GM12878 (cell line): Measurements from ENCODE around the gene PRSS1. TPM values are rescaled to one million over a fixed set of nuclear protein-coding genes. Genes with fewer than 3 reads are reported as not detected.

Experiments used
- BACH1 ChIP-seq: fragments of 450-650 bp; IDR thresholded peaks from 2 replicates; pipeline ENCODE4 v1.6.1; 2017; ENCODE audit warnings: mild to moderate bottlenecking, borderline replicate concordance
- BCL3 ChIP-seq: IDR thresholded peaks from 2 replicates; pipeline ENCODE4 v1.6.1; 2011; ENCODE audit warnings: borderline replicate concordance, low read depth, mild to moderate bottlenecking, moderate library complexity, low read length; ENCODE audit not compliant: insufficient read depth, poor library complexity, severe bottlenecking
- CBFB ChIP-seq: IDR thresholded peaks from 2 replicates; pipeline ENCODE4 v1.6.1; 2016; ENCODE audit warnings: antibody characterized with exemption, low read depth
- CREB1 ChIP-seq: IDR thresholded peaks from 2 replicates; pipeline ENCODE4 v1.6.1; 2012; ENCODE audit warnings: low read depth, mild to moderate bottlenecking, inconsistent platforms
- CREM ChIP-seq: IDR thresholded peaks from 2 replicates; pipeline ENCODE4 v1.6.1; 2014; ENCODE audit warnings: antibody characterized with exemption, low read depth
- ETV6 ChIP-seq, 2 experiments: fragments of 450-650 bp in 1 of 2; IDR thresholded peaks in 1 of 2; conservative IDR thresholded peaks in 1 of 2; 2 replicates each; pipeline ENCODE4 v1.6.1; 2014; ENCODE audit warnings: antibody characterized with exemption in 1 of 2, borderline replicate concordance in 1 of 2, low read depth in 1 of 2, mild to moderate bottlenecking in 1 of 2, moderate library complexity in 1 of 2
- EZH2 ChIP-seq: IDR thresholded peaks from 2 replicates; pipeline ENCODE4 v1.6.1; 2012; ENCODE audit warnings: low read depth, mild to moderate bottlenecking, control low read depth, inconsistent platforms, low read length, borderline replicate concordance; ENCODE audit not compliant: control insufficient read depth
- IRF5 ChIP-seq: fragments of 450-650 bp; IDR thresholded peaks from 2 replicates; pipeline ENCODE4 v1.6.1; 2017; ENCODE audit warnings: borderline replicate concordance
- KAT2A ChIP-seq: conservative IDR thresholded peaks from 2 replicates; pipeline ENCODE4 v1.6.1; 2011; ENCODE audit warnings: low read depth, low read length; ENCODE audit not compliant: control insufficient read depth
- KDM1A ChIP-seq: fragments of 200-600 bp; sonication (generic); IDR thresholded peaks from 2 replicates; pipeline ENCODE4 v1.6.1; 2016; ENCODE audit warnings: borderline replicate concordance
- KLF5 ChIP-seq: fragments of 450-650 bp; IDR thresholded peaks from 2 replicates; pipeline ENCODE4 v1.6.1; 2014; ENCODE audit warnings: mild to moderate bottlenecking; ENCODE audit not compliant: partially characterized antibody
- MTA2 ChIP-seq: fragments of 450-650 bp; IDR thresholded peaks from 2 replicates; pipeline ENCODE4 v1.6.1; 2016; ENCODE audit warnings: low read depth, mild to moderate bottlenecking, moderate library complexity
- NBN ChIP-seq: fragments of 450-650 bp; IDR thresholded peaks from 2 replicates; pipeline ENCODE4 v1.6.1; 2016
- NFYA ChIP-seq: IDR thresholded peaks from 2 replicates; pipeline ENCODE4 v1.6.1; 2011; ENCODE audit warnings: low read depth, mild to moderate bottlenecking, low read length, improper control_type of control experiment, borderline replicate concordance
- SMAD5 ChIP-seq: IDR thresholded peaks from 2 replicates; pipeline ENCODE4 v1.6.1; 2016; ENCODE audit warnings: antibody characterized with exemption, low read depth
- TARDBP ChIP-seq: IDR thresholded peaks from 2 replicates; pipeline ENCODE4 v1.6.1; 2016; ENCODE audit warnings: borderline replicate concordance
- TCF3 ChIP-seq: IDR thresholded peaks from 2 replicates; pipeline ENCODE4 v1.6.1; 2012; ENCODE audit warnings: low read depth, mild to moderate bottlenecking, low read length, borderline replicate concordance; ENCODE audit not compliant: insufficient read depth
- TCF7 ChIP-seq: IDR thresholded peaks from 2 replicates; pipeline ENCODE4 v1.6.1; 2014; ENCODE audit warnings: antibody characterized with exemption, borderline replicate concordance
- WRNIP1 ChIP-seq: IDR thresholded peaks from 2 replicates; pipeline ENCODE4 v1.6.1; 2011; ENCODE audit warnings: low read depth, low read length, improper control_type of control experiment, borderline replicate concordance
- ZBTB40 ChIP-seq: fragments of 450-650 bp; IDR thresholded peaks from 2 replicates; pipeline ENCODE4 v1.6.1; 2016; ENCODE audit warnings: mild to moderate bottlenecking, moderate library complexity, borderline replicate concordance
- polyA plus RNA-seq, 11 experiments: library from polyadenylated mRNA; depleted of rRNA in 4 of 11; unstranded in 6 of 11; stranded (reverse) in 5 of 11; fragments of >200 nt; fragmentation: Nextera tagmentation in 4 of 11; fragmentation: Illumina TruSeq in 1 of 11; extraction: Ambion mirVana in 4 of 11; extraction: Trizol in 1 of 11; gene quantifications; 1 replicate in 1 of 11; 2 replicates in 10 of 11; pipeline versions ENCODE4 v1.2.1 to v1.2.3, GENCODE V29; 2011 to 2016; ENCODE audit warnings: inconsistent platforms in 2 of 11, missing spikeins in 2 of 11, low read depth in 1 of 11
- total RNA-seq, 4 experiments: library from RNA; depleted of rRNA in 3 of 4; stranded (reverse); fragments of >200 nt in 3 of 4; fragmentation: Illumina TruSeq in 1 of 4; extraction: Trizol in 1 of 4; gene quantifications; 2 replicates each; pipeline versions ENCODE4 v1.2.1 to v1.2.3, GENCODE V29; 2013 to 2021
- TF ChIP-seq, protein P1 (sequence below): fragments of 450-650 bp; IDR thresholded peaks from 2 replicates; pipeline ENCODE4 v1.6.1; 2017; ENCODE audit warnings: mild to moderate bottlenecking, moderate library complexity

Gene PRSS1
- total and polyA plus RNA-seq, 10 of the 15 experiments (the other 5 are each of a cell fraction or from before 2014, with no cell fraction given): 11.9 TPM; not detected in 9

DNA sequence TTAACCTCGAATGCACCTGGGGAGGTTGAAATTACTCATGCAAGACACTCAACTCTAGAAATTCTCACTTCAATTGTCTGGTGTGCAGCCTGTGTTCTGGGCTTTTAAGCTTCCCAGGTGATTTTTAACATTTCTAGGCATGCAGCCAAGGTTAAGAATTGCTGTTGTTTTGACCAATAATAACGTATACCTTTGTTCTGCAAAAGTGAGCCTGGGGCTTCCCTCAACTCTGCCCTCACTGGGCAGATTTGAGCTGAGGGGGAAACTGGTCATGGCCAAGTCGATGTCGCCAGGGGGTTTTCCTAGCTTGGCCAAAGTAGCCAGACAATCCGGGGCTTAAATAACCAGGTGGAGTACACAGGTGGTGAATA, 22.1 kb downstream of the PRSS1 start (continued):
- TF ChIP-seq, protein P1, sequence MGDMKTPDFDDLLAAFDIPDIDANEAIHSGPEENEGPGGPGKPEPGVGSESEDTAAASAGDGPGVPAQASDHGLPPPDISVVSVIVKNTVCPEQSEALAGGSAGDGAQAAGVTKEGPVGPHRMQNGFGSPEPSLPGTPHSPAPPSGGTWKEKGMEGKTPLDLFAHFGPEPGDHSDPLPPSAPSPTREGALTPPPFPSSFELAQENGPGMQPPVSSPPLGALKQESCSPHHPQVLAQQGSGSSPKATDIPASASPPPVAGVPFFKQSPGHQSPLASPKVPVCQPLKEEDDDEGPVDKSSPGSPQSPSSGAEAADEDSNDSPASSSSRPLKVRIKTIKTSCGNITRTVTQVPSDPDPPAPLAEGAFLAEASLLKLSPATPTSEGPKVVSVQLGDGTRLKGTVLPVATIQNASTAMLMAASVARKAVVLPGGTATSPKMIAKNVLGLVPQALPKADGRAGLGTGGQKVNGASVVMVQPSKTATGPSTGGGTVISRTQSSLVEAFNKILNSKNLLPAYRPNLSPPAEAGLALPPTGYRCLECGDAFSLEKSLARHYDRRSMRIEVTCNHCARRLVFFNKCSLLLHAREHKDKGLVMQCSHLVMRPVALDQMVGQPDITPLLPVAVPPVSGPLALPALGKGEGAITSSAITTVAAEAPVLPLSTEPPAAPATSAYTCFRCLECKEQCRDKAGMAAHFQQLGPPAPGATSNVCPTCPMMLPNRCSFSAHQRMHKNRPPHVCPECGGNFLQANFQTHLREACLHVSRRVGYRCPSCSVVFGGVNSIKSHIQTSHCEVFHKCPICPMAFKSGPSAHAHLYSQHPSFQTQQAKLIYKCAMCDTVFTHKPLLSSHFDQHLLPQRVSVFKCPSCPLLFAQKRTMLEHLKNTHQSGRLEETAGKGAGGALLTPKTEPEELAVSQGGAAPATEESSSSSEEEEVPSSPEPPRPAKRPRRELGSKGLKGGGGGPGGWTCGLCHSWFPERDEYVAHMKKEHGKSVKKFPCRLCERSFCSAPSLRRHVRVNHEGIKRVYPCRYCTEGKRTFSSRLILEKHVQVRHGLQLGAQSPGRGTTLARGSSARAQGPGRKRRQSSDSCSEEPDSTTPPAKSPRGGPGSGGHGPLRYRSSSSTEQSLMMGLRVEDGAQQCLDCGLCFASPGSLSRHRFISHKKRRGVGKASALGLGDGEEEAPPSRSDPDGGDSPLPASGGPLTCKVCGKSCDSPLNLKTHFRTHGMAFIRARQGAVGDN: peak; percentile 87
- no peak for TF ChIP-seq BACH1
- no peak for TF ChIP-seq TARDBP
- no peak for TF ChIP-seq SMAD5
- TF ChIP-seq CREB1: no peak
- TF ChIP-seq WRNIP1: no peak
- no peak for TF ChIP-seq NFYA
- TF ChIP-seq TCF7: no peak
- no peak for TF ChIP-seq CBFB
- TF ChIP-seq BCL3: no peak
- TF ChIP-seq CREM: 0 out of 2 replicates have a peak, but pooled peaks have one; percentile 23
- TF ChIP-seq ETV6 (conservative IDR thresholded peaks at IDR 0.05 in 1 of 2, IDR thresholded peaks at IDR 0.05 in 1 of 2; ENCODE audit: borderline replicate concordance in 1 of 2, low read depth in 1 of 2): no peak
- no peak for TF ChIP-seq TCF3
- TF ChIP-seq IRF5: no peak
- TF ChIP-seq KAT2A: no peak
- peak; percentile 60; the same call in 1 of the 2 replicates for TF ChIP-seq MTA2
- TF ChIP-seq ZBTB40: no peak
- TF ChIP-seq NBN: peak; percentile 57; the same call in 1 of the 2 replicates
- TF ChIP-seq KLF5: no peak
- TF ChIP-seq EZH2: no peak
- TF ChIP-seq KDM1A: no peak
